WI38 (cell line): ENCODE results near the gene OR1I1.
"Not testable (repeated sequence)": the region's sequence is repeated elsewhere in the genome, so short reads cannot be mapped to it uniquely, and the experiment has no call there.

Experiments
- H3K4me3 ChIP-seq: 2 replicates; pipeline ENCODE4 v1.5.1; 2011; ENCODE audit warnings: low read depth, mild to moderate bottlenecking, control low read depth, low read length
- TF ChIP-seq, protein P1 (sequence below): IDR thresholded peaks from 2 replicates; pipeline ENCODE4 v1.5.1; 2012; ENCODE audit warnings: low read depth, mild to moderate bottlenecking, control low read depth, low read length

The OR1I1 gene

GRCh38 chr19:15047680-15048079 is 34.3 kb upstream of the OR1I1 start:
- TF ChIP-seq, protein P1, sequence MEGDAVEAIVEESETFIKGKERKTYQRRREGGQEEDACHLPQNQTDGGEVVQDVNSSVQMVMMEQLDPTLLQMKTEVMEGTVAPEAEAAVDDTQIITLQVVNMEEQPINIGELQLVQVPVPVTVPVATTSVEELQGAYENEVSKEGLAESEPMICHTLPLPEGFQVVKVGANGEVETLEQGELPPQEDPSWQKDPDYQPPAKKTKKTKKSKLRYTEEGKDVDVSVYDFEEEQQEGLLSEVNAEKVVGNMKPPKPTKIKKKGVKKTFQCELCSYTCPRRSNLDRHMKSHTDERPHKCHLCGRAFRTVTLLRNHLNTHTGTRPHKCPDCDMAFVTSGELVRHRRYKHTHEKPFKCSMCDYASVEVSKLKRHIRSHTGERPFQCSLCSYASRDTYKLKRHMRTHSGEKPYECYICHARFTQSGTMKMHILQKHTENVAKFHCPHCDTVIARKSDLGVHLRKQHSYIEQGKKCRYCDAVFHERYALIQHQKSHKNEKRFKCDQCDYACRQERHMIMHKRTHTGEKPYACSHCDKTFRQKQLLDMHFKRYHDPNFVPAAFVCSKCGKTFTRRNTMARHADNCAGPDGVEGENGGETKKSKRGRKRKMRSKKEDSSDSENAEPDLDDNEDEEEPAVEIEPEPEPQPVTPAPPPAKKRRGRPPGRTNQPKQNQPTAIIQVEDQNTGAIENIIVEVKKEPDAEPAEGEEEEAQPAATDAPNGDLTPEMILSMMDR = no peak
- no peak overlapping the region for H3K4me3 ChIP-seq

DNA sequence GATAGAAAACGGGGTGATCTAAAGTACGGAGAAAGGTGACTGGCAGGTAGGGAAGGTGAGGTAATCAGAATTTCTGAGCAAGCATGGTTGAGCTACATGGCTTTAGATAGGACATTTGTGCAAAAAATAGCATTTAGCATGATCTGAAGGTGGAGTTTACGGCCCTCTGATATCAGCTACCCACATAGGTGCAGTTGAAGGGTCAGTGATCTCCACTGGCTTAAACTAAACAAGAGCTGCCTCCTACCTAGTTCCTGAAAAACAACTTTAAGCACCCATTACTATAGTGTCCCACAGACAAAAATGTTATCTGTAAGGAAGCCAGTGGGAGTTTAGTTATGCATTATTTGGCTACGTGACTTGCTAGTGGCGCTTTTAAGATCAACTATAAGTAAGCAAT is 33.9 kb upstream of the OR1I1 start:
- TF ChIP-seq, protein P1 = no peak
- H3K4me3 ChIP-seq = no peak overlapping the region

DNA sequence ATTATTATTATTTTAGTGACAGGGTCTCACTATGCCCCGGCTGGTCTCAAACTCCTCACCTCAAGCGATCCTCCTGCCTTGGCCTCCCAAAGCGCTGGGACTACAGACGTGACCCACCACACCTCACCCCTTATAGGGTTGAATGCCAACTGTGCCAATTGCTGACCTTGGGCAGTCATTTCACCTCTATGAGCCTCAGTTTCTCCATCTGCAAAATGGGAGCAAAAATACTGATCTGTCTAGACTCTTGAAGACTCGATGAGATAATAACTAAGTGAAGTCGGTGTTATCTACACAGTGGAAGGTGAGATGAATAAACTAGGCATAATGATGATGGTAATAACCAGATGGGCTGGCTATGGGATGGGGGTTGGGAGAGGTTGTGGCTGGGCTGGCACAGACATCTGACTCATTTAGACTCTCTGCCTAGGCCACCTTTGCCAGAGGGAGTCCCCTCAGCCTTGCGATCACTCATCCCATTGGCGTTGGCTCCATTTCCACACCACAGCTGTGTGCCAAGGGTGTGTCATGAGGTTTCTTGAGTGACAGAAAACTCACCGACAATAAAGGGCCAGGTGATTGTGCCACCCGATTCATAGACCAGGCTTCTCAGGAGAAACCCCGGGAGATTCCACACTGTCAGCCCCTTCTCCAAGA is 33.0 kb upstream of the OR1I1 start, which contains the start of gene CASP14:
Gene CASP14 (plus strand): TSS at position 596 of the 657 bp plus-strand sequence. CDS start 2,772 bp downstream, outside the sequence.
- no peak within 1 kb of the TSS for H3K4me3 ChIP-seq
- TF ChIP-seq, protein P1 = no peak

GRCh38 chr19:15050639-15051038 is 31.4 kb upstream of the OR1I1 start:
- no peak overlapping the region for H3K4me3 ChIP-seq
- TF ChIP-seq, protein P1 = no peak

GRCh38 chr19:15062036-15062435 is 20.0 kb upstream of the OR1I1 start:
- TF ChIP-seq, protein P1 = no peak
- H3K4me3 ChIP-seq = no peak overlapping the region

DNA sequence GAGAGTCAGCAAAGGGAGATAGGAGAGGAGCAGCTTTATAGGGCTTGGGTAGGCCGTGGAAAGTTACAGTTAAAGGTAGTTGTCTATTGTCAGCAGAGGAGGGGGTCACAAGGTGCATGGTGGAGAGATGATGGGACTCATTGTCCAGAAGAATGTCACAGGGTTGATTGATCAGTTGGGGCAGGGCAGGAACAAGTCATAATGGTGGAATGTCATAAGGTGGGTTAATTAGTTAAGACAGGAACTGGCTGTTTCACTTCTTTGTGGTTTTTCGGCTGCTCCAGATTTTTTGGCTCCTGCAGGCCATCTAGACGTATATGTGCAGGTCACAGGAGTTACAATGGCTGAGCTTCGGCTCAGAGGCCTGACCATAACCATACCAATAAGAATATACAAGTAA is 11.6 kb upstream of the OR1I1 start:
- H3K4me3 ChIP-seq = not testable (repeated sequence)

DNA sequence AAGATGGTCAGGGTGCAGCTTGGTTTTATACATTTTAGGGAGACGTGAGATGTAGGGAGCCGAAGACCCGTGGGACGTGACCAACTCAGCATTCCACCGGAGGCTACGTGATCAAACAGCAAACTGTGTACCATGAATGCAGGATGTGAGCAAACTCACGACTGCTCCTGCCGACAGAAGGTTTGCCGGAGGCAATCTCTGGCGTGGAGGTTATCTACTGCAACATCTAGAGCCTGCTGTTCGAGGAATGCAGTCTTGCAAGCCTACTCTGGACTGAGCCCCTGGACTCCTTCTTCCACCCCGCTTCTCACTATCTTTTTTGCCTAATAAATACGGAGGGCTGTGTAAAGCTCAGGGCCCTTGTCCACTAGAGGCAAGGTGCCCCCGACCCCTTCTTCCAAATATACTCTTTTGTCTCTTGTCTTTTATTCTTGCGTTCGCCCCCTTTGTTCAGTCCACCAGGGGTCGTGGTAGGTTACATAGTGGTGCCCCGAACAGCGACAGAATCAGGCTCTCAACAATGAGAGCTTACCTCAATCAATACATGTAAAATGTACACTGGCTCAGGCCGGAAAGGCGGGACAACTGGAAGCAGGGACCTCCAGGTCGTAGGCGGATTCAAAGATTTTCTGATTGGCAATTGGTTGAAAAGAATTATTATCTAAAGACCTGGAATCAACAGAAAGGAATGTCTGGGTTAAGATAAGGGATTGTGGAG is 8.9 kb upstream of the OR1I1 start:
- TF ChIP-seq, protein P1 = no peak
- no peak overlapping the region for H3K4me3 ChIP-seq
